OCI-LY3 (cell line): ENCODE results near the gene ITGAE.

Experiments used
- H2AFZ ChIP-seq: fragments of 200-600, 300-600 bp; shearing (Covaris generic); 2 replicates; pipeline ENCODE4 v1.6.0; 2014; ENCODE audit warnings: antibody characterized with exemption, low read depth, low read length
- H3K27ac ChIP-seq: fragments of 200-600, 300-600 bp; sonication (generic); 2 replicates; pipeline ENCODE4 v1.5.1; 2014; ENCODE audit warnings: mild to moderate bottlenecking, low read length, moderate library complexity, mixed read lengths
- H3K27me3 ChIP-seq: fragments of 200-600, 300-600 bp; sonication (generic); 2 replicates; pipeline ENCODE4 v1.6.1; 2014; ENCODE audit warnings: low read depth, low read length, mixed read lengths
- H3K36me3 ChIP-seq: fragments of 200-600, 300-600 bp; sonication (generic); replicated peaks from 2 replicates; pipeline ENCODE3; 2014; ENCODE audit warnings: low read depth, low read length, mixed read lengths
- H3K4me1 ChIP-seq: fragments of 300-600, 200-600 bp; sonication (generic); 2 replicates; pipeline ENCODE4 v1.6.1; 2014; ENCODE audit warnings: low read length, mixed read lengths
- H3K4me2 ChIP-seq: fragments of 200-600, 300-600 bp; sonication (generic); 2 replicates; pipeline ENCODE4 v1.6.1; 2014; ENCODE audit warnings: low read length, mixed read lengths
- H3K4me3 ChIP-seq: fragments of 300-600, 200-600 bp; sonication (generic); 2 replicates; pipeline ENCODE4 v1.5.1; 2014; ENCODE audit warnings: antibody characterized with exemption, mild to moderate bottlenecking, low read length, moderate library complexity
- H3K79me2 ChIP-seq: fragments of 300-600, 200-600 bp; shearing (Covaris generic); 2 replicates; pipeline ENCODE4 v1.6.1; 2014; ENCODE audit warnings: mild to moderate bottlenecking, low read length, mixed read lengths
- H3K9ac ChIP-seq: fragments of 300-600, 200-600 bp; shearing (Covaris generic); 2 replicates; pipeline ENCODE4 v1.6.0; 2014; ENCODE audit warnings: mild to moderate bottlenecking, low read length, moderate library complexity
- H3K9me3 ChIP-seq: fragments of 200-600, 300-600 bp; shearing (Covaris generic); 2 replicates; pipeline ENCODE4 v1.6.1; 2014; ENCODE audit warnings: low read length, mixed read lengths; ENCODE audit not compliant: insufficient read depth
- H4K20me1 ChIP-seq: fragments of 200-600, 300-600 bp; sonication (generic); 2 replicates; pipeline ENCODE4 v1.6.1; 2016; ENCODE audit warnings: low read length, mixed read lengths; ENCODE audit not compliant: insufficient read depth
- CTCF ChIP-seq: fragments of 200-600, 300-600 bp; sonication (generic); IDR thresholded peaks from 2 replicates; pipeline ENCODE4 v1.5.1; 2014; ENCODE audit warnings: antibody characterized with exemption, low read length, low read depth
- EZH2phosphoT487 ChIP-seq: fragments of 200-600 bp; shearing (Covaris generic); IDR thresholded peaks from 2 replicates; pipeline ENCODE4 v1.6.1; 2018; ENCODE audit warnings: antibody characterized with exemption, mixed run types, low read depth

ITGAE gene

DNA sequence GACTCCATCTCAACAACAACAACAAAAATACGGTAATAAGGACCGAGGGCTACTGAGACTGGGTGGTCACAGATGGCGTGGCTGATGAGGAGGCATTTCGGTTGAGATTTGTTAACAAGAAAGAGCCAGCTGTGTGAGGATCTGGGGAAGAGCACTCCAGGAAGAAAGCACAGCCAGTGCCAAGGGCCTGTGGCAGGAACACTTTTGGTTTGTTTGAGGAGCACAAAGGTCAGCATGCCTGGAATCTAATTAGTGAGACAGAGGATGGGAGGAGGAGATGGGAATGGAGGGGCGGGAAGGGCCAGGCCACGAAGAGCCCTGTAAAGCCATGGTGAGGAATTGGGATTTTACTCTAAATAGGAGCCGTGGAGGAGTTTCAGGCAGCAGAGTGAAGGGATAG lies 52.4 kb downstream of the ITGAE start:
- Histone ChIP-seq H3K4me3 (no peak overlapping the region), H3K79me2 (no peaks in the 10 kb centered on the region), H3K4me1 (no peaks in the 10 kb centered on the region), H3K9me3 (no peaks in the 10 kb centered on the region), H3K27me3 (no peaks in the 10 kb centered on the region), H4K20me1 (no peaks in the 10 kb centered on the region), H3K4me2 (no peak overlapping the region), H3K9ac (no peak overlapping the region), H3K27ac (no peak overlapping the region), H2AFZ (no peak overlapping the region), H3K36me3 (no peaks in the 10 kb centered on the region)
- no peak for TF ChIP-seq EZH2phosphoT487
- TF ChIP-seq CTCF = no peak

DNA sequence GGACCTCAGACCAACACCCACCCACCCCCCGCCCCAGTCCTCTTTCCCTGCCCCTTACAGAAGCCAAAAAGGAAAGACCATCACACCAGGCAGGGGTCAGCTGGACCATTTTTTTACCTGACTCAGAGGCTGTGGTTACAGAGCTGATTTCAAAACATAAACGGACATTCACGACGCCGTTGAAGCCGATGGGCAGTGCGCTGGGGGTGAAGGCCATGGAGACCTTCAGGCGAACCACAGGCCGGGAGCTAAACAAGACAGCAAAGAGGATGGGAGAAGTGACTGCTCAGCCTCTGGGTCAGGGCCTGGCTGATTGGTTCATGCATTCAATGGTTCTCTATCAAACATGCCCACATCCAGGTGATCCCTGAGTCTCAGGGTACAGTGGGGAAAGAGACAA lies 53.2 kb downstream of the ITGAE start:
- no peaks in the 10 kb centered on the region for H4K20me1 ChIP-seq
- no peaks in the 10 kb centered on the region for H3K9me3 ChIP-seq
- no peaks in the 10 kb centered on the region for H3K79me2 ChIP-seq
- TF ChIP-seq EZH2phosphoT487 (no peak), CTCF (no peak)
- H3K4me2 ChIP-seq = no peak overlapping the region
- H3K27me3 ChIP-seq = no peaks in the 10 kb centered on the region
- no peak overlapping the region for H3K27ac ChIP-seq
- no peak overlapping the region for H3K4me3 ChIP-seq
- H3K36me3 ChIP-seq = no peaks in the 10 kb centered on the region
- H2AFZ ChIP-seq = no peak overlapping the region
- no peaks in the 10 kb centered on the region for H3K4me1 ChIP-seq
- H3K9ac ChIP-seq = no peak overlapping the region

GRCh38 chr17:3745071-3745470 lies 55.9 kb downstream of the ITGAE start:
- Histone ChIP-seq H3K79me2 (no peaks in the 10 kb centered on the region), H3K9ac (no peak overlapping the region), H4K20me1 (no peaks in the 10 kb centered on the region), H3K4me1 (no peaks in the 10 kb centered on the region), H3K4me2 (no peak overlapping the region), H3K4me3 (no peak overlapping the region), H3K36me3 (no peaks in the 10 kb centered on the region), H3K9me3 (no peaks in the 10 kb centered on the region), H3K27ac (no peak overlapping the region), H2AFZ (no peak overlapping the region), H3K27me3 (no peaks in the 10 kb centered on the region)
- TF ChIP-seq EZH2phosphoT487 = no peak
- no peak for TF ChIP-seq CTCF

DNA sequence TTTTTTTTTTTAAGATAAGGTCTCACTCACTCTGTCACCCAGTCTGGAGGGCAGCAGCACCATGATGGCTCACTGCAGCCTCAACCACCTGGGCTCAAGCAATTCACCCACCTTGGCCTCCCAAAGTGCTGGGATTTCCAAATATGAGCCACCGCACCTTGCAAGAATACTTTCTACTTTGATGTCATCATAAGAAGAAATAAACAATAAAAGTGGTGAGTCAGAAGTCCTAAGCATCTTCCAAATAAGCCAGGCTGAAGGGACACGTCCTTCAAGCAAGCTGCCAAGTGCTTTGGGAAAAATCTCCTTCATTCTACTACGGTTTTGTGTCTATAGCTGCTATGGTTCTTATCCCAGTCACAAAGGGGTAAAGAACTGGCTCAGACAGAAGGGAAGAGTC lies 57.0 kb downstream of the ITGAE start:
- TF ChIP-seq CTCF = no peak
- no peak for TF ChIP-seq EZH2phosphoT487
- Histone ChIP-seq H3K27ac (no peak overlapping the region), H2AFZ (no peak overlapping the region)

More for the DNA sequence above, 57.0 kb downstream of the ITGAE start:
- H3K4me2 ChIP-seq = no peak overlapping the region
- H3K79me2 ChIP-seq = no peaks in the 10 kb centered on the region
- H3K9ac ChIP-seq = no peak overlapping the region
- no peaks in the 10 kb centered on the region for H3K9me3 ChIP-seq
- H3K4me1 ChIP-seq = no peaks in the 10 kb centered on the region
- H3K36me3 ChIP-seq = no peaks in the 10 kb centered on the region
- H3K4me3 ChIP-seq = no peak overlapping the region
- no peaks in the 10 kb centered on the region for H3K27me3 ChIP-seq
- no peaks in the 10 kb centered on the region for H4K20me1 ChIP-seq
